GM19025 (cell line): ENCODE measurements around the gene IGFALS.
A peak's percentile ranks its signal among the peaks of the same experiment; 100 is the strongest.

Source experiments
- ATAC-seq: cut with Tn5 transposase; IDR thresholded peaks from one replicate; pipeline ENCODE4 v1.9.1; 2021; ENCODE audit warnings: mild to moderate bottlenecking, low read depth, moderate library complexity; ENCODE audit not compliant: unreplicated experiment

Gene IGFALS

GRCh38 chr16:1778200-1779179, 15.0 kb downstream of the IGFALS start:
- ATAC-seq: no peak

DNA sequence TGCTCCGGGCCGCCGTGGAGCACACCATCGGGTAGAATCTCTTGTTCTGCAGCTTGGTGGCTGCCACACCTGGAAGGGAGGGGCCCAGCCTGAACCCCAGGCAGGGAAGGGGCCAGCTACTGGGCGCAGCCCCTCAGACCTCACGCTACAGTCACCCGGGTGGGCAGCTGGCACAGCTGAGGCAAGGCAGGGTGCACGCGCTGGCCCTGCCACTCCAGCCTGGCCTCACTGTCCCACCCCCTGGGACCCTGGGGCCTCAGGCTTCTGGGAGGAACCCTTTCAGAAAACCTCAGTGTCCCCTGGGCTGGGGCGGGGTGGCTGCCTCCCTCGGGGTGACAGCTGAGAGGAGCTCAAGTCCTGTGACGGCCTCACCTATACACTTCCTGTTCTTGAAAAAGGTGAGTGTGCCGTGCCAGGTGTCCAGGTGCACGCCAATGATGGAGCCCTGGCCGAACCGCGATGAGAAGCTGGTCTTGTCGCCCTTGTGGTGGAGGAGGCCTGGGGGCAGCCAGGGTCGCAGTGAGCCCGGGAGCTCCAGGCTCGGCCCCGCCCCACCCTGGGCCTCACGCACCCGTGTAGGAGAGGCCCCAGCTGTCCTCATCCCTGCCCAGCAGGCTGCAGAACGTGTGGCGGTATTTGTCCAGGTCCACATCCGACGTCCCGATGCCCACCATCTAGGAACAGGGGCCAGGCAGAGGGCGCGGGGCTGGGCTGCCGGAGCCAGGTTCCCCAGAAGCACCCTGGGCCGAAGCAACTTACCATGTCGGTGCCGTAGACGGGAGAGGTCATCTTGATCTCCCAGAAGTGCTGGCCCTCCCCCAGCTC, 15.9 kb downstream of the IGFALS start:
- ATAC-seq: no peak

DNA sequence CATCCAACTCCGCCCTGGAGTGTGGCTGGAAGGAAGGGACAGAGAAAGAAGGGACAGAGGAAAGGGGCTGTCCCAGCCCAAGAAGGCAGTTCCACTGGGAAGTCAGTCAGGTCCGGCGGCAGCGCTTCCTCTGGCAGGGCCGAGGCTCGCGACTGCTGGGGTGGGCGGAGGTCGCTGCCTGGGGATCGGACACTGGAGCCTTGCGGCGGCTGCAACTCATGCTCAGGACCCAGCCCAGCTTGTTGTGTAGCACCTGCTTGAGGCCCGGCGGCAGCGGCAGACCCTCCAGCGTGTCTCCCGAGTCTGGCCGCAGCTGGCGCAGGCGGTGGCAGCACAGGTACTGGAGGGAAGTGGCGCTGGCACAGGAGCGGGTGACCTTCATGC, 16.5 kb downstream of the IGFALS start:
- no peak for ATAC-seq

- ATAC-seq: no peak
Measured at GRCh38 chr16:1776672-1776955, 16.9 kb downstream of the IGFALS start.

GRCh38 chr16:1775846-1776671, 17.4 kb downstream of the IGFALS start:
- ATAC-seq: no peak

DNA sequence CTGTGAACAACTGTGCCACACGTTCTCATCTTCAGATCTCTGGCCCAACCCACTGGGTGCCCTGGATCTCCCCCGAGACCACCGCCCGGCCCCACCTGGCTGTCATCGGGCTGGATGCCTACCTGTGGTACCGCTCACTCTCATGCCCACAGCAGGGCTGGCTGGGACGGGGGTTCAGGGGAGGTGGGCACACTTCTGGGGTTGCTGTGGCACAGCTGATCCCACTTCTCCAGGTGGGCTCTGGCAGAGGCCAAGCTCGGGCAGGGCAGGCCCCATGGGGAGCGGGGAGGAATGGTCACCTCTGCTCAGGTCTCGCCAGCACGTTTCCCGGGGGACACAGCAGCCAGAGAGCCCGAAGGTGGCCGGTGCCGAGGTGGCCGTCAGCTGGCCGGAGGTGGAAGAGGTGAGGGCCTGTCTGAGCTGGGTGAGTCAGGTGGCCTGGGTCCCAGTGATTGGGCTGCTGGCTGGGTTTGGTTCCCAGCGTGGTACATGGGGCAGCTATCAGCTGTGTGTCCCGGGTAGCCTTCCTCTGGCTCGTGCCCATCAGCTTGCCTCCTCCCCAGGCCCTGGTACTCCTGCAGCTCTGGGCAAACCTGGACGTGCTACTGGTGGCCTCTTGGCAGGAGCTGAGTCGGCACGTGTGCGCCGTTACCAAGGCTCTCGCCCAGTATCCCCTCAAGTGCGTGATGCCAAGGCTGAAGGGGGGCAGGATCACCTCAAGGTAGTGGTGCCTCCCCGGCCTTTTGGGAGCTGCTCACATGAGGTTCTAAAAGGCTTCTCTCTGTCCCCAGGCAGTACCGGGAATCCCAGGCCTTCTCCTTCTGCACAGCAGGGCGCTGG, 18.3 kb downstream of the IGFALS start:
- ATAC-seq: no peak

DNA sequence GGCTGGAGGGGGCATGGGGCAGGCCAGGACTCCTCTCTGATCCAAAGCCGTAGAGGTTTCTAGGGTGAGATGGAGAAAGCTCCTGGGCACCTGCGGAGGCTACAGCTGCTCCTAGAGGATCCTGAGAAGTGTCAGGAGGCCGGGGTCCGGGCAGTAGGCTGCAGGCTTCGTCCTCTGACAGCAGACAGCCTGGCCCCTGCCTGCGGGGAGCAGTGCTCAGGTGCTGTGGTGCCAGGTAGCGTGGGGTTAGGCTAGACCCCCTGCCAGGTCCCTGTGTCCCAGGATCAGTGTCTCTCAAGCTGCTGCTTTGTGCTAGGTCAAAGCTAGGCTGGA, 19.1 kb downstream of the IGFALS start:
- no peak for ATAC-seq

DNA sequence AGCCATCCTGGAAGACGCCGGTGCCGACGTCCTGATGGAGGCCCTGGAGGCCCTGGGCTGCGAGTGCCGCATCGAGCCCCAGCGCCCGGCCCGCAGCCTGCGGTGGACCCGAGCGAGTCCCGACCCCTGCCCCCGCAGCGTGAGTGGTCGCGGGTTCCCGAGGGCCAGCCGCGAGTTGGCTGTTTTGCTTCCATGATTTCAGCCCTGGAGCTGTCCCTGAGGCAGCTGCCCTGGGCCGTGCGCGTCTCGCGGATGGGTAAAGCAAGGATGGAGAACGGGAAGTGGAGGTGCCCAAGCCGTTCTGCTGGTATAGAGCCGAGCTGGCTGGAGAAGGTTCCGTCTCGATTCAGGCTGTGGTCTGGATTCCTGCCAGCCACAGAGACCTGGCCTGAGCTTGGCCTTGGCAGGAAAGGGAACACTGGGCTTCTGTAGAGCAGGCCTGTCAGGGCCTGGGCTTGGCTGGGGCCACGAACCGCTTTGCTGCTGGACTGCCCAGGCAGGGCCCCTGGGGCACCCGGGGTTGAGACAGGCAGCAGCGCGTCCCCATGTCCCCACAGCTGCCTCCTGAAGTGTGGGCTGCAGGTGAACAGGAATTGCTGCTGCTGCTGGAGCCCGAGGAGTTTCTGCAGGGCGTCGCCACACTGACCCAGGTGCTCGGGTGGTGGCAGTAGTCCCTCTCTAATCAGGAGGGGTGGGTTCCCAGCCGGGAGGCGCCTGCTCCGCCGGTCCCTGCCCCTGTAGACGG, 19.6 kb downstream of the IGFALS start:
- ATAC-seq: no peak

- peak; percentile 41 for ATAC-seq
Measured at GRCh38 chr16:1772908-1773702, 20.4 kb downstream of the IGFALS start, which contains the start of gene MRPS34. TSS of gene MRPS34 (minus strand) at chr16:1773134. CDS start at chr16:1773119, 15 bp downstream.

DNA sequence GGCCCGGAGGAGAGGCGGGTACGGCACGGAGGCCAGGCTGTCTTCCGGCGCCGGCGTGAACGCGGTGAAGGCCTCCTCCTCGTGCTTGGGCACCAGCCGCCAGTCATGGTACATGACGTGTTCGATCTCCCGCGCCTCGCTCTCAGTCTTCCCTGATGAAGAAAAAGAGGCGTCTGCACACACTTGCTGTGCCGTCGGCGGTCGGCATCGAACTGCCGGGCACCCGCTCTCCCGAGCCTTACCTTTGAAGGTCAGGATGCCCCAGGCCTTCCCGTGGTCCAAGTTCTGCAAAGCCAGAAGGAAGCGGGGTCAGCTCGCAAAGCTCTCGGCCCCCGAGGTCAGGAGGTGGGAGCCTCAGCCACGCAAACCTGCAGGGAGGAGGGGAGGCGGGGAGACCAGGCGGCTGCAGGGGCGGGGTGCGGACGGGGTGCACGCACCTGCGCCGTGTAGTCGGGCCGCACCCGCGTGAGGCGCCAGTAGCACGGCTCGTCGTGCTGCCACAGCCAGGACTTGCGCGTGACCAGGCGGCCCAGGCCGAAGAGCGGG, 21.1 kb downstream of the IGFALS start, which contains the start of gene EME2:
EME2 (plus strand) TSS at position 449 of the 546 bp plus-strand sequence. CDS start 418 bp downstream, outside the sequence.
- ATAC-seq: peak; percentile 5

DNA sequence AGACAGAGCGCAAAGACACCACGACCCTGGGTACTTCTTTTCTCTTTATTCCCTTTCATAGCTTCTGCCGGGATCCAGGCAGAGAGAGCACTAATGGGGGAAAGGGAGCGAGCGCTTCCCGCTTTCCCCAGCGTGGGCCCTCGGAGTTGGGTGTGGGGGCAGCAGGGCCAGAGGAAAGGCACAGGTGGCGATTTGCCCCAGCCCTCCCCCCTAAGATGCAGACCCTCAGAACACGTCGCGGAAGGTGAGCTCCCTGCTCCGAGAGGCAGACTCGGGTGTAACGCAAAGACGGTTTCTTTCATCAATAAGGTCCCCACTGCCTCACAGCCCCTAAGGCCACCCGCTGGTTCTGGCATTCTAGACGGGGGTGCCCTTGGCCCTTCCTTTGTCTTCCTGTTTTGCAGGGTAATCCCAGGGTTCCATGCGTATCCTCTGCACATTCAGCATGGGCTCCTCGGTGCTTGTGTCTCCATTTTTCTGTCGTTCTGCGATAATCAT, 21.6 kb downstream of the IGFALS start:
- ATAC-seq: no peak

GRCh38 chr16:1771188-1771863, 22.2 kb downstream of the IGFALS start, which contains the start of gene NME3:
TSS of gene NME3 (minus strand) at chr16:1771543. CDS start at chr16:1771534, 9 bp downstream.
- ATAC-seq: no peak

- no peak for ATAC-seq
Measured at GRCh38 chr16:1770328-1771187, 22.9 kb downstream of the IGFALS start.

DNA sequence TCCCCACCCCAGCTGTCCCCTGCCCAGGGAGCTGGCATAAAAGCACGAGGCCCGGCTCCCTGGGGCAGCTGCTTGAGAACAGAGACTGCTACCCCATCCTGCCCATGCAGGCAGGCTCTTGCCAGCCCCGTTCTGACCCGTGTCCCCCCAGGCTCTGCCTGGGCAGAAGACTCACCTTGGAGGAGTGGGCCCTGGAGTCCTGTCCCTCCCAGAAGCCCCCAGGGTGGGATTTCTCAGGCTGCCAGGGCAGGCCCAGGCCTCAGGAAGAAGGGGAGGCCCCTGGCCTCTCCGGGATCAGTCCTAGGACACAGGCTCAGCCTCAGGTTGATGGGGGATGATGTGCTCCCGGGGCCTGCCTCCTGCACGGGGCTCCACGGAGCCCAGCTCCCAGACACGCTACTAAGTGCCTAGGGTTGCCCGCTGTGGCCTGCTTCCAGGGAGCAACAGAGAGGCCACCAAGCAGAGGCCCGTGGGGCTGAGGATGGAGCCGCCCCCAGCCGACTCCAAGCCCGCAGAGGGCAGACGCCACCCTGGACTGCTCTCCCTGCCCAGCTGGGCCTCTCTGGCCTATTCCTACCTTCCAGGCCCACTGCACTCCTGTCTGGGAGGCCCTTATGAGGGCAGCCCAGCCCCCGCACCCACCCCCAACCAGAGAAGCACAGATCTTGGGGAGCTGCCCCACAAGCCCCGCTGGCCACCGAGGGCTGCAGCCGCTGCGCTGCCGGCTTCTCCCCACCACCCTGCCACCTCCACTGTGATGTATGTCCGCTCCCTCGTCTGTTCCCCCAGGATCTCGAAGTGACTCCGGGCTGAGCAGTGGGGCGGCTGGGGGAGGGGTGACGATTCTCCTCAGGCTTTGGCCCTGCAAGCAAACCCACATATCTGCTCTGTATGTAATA, 23.9 kb downstream of the IGFALS start:
- no peak for ATAC-seq

DNA sequence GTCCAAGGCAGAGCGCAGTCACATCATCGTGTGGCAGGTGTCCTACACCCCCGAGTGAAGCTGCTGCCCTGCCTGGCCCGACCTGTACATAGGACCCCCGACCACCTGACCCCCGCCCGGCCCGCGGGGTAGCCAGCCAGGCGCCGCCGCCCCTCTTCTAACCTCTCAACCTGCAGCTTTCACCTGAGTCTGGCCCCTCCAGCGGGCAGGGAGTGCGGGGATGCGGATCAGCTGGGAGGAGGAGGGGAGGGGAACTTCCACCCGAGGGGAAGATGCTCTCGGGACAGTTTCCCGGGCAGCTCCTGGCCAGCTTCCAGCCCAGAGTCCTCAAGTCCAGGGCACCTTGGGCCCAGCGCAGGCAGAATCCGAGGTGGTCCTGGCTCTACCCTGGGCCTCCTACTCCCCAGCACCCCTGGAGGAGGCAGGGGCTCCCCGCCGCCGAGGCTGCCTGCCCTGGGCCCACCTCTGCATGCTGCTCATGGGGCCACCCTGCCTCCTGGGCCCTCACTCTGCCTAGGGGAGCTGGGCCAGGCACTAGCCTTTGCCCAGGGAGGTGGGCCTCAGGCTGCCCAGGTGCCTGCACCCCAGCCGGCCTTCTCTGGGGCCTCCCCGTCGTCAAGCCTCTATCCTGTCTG, 24.6 kb downstream of the IGFALS start:
- ATAC-seq: no peak
